ENCODE data around the gene PLIN3. TPM values are rescaled to one million over a fixed set of nuclear protein-coding genes. Genes with fewer than 3 reads are reported as not detected.

PLIN3 gene
- total and polyA plus RNA-seq, 9 of the 15 experiments (the other 6 are each of a cell fraction or from before 2014, with no cell fraction given): 7.5 to 75.6 (median 43.1) TPM

DNA sequence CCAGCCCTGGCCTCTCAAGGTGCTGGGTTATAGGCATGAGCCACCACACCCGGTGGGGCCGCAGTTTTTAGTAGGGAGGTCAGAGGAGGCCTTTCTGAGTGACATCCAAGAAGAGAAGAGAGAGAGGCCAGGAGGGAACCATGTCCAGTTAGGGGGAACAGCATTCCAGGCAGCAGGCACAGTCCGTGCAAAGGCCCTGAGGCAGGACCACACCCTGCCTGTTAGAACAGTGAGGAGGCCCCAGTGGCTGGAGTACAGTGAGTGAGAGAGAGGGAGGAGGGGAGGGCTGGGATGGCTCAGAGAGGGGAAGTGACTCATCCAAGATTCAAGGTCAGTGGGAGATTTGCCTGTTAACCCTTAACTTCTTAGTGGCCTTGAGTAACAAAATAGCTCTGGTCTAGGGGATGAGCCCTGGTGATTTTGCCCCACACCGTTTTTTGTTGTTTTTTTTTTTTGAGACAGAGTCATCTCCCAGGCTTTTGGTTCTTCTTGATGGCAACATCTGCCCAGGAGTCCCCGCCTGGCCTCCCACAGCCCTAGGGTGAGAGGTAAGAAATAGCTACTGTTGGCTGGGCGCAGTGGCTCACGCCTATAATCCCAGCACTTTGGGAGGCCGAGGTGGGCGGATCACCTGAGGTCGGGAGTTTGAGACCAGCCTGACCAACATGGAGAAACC, 2.7 kb upstream of the PLIN3 start (continued):
- no peak for TF ChIP-seq MGA (IDR thresholded peaks at IDR 0.05)
- TF ChIP-seq XRCC3 (IDR thresholded peaks at IDR 0.05): no peak
- TF ChIP-seq PHTF2 (CRISPR knock-in tag; IDR thresholded peaks at IDR 0.05): no peak
- no peak for TF ChIP-seq NFRKB (IDR thresholded peaks at IDR 0.05; ENCODE audit: low read depth)
- no peak for TF ChIP-seq ZNF347 (CRISPR knock-in tag; IDR thresholded peaks at IDR 0.05; ENCODE audit: low read depth)
- TF ChIP-seq HIVEP1 (CRISPR knock-in tag; IDR thresholded peaks at IDR 0.05): no peak
- peak; percentile 95 for TF ChIP-seq SMARCA4 (IDR thresholded peaks at IDR 0.05)
- TF ChIP-seq ZNF512 (tag; IDR thresholded peaks at IDR 0.05): no peak
- no peak for TF ChIP-seq GTF2A2 (tag; IDR thresholded peaks at IDR 0.05)
- TF ChIP-seq SFPQ (IDR thresholded peaks at IDR 0.05; ENCODE audit: low read depth, low read length): no peak
- TF ChIP-seq POLR2AphosphoS5 (IDR thresholded peaks at IDR 0.05; ENCODE audit: control insufficient read depth, insufficient read depth, low read depth, low read length): peak; percentile 39; the same call in 1 of the 2 replicates
- TF ChIP-seq BHLHE40 (IDR thresholded peaks at IDR 0.05; ENCODE audit: low read length): no peak; the same call in 1 of the 2 replicates
- no peak for TF ChIP-seq HNRNPH1 (optimal IDR thresholded peaks at IDR 0.05; ENCODE audit: low read depth, low read length)
- no peak; the same call in 1 of the 2 replicates for TF ChIP-seq MAFK (IDR thresholded peaks at IDR 0.05; ENCODE audit: low read length)

All from K562 (cell line).